ENCODE results near the gene BTBD8.

DNA sequence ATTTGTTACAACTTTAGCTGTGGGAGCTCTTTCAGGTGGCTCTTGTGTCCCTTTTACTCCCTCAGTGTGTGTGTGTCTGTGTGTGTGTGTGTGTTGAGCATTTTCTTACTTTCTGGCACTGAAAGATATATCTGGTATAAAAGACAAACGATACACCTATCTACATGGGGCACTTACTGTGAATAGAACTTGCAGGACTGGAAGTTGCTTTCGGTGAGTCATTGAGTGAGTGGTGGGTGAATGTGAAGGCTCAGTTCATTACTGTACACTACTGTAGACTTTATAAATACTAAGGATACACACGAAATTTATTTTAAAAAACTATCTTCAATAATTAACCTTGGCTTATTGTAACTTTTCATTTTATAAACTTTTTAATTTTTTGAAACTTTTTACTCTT is 38.7 kb downstream of the BTBD8 start:
- TF ChIP-seq, protein P1, sequence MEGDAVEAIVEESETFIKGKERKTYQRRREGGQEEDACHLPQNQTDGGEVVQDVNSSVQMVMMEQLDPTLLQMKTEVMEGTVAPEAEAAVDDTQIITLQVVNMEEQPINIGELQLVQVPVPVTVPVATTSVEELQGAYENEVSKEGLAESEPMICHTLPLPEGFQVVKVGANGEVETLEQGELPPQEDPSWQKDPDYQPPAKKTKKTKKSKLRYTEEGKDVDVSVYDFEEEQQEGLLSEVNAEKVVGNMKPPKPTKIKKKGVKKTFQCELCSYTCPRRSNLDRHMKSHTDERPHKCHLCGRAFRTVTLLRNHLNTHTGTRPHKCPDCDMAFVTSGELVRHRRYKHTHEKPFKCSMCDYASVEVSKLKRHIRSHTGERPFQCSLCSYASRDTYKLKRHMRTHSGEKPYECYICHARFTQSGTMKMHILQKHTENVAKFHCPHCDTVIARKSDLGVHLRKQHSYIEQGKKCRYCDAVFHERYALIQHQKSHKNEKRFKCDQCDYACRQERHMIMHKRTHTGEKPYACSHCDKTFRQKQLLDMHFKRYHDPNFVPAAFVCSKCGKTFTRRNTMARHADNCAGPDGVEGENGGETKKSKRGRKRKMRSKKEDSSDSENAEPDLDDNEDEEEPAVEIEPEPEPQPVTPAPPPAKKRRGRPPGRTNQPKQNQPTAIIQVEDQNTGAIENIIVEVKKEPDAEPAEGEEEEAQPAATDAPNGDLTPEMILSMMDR (IDR thresholded peaks at IDR 0.05; ENCODE audit: insufficient read depth, low read length), result no peak
- no peak for TF ChIP-seq POLR2AphosphoS5 (IDR thresholded peaks at IDR 0.05; ENCODE audit: low read depth)
- TF ChIP-seq, protein P2, sequence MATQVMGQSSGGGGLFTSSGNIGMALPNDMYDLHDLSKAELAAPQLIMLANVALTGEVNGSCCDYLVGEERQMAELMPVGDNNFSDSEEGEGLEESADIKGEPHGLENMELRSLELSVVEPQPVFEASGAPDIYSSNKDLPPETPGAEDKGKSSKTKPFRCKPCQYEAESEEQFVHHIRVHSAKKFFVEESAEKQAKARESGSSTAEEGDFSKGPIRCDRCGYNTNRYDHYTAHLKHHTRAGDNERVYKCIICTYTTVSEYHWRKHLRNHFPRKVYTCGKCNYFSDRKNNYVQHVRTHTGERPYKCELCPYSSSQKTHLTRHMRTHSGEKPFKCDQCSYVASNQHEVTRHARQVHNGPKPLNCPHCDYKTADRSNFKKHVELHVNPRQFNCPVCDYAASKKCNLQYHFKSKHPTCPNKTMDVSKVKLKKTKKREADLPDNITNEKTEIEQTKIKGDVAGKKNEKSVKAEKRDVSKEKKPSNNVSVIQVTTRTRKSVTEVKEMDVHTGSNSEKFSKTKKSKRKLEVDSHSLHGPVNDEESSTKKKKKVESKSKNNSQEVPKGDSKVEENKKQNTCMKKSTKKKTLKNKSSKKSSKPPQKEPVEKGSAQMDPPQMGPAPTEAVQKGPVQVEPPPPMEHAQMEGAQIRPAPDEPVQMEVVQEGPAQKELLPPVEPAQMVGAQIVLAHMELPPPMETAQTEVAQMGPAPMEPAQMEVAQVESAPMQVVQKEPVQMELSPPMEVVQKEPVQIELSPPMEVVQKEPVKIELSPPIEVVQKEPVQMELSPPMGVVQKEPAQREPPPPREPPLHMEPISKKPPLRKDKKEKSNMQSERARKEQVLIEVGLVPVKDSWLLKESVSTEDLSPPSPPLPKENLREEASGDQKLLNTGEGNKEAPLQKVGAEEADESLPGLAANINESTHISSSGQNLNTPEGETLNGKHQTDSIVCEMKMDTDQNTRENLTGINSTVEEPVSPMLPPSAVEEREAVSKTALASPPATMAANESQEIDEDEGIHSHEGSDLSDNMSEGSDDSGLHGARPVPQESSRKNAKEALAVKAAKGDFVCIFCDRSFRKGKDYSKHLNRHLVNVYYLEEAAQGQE (IDR thresholded peaks at IDR 0.05; ENCODE audit: insufficient replicate concordance, low read depth), result no peak
